ENCODE results near the gene ARHGEF28. TPM values are rescaled to one million over a fixed set of nuclear protein-coding genes. Genes with fewer than 3 reads are reported as not detected.
A peak's percentile ranks its signal among the peaks of the same experiment; 100 is the strongest.

ARHGEF28 gene
- total RNA-seq, 2 donors from 2014 or later, result 2.6 to 3.1 TPM

DNA sequence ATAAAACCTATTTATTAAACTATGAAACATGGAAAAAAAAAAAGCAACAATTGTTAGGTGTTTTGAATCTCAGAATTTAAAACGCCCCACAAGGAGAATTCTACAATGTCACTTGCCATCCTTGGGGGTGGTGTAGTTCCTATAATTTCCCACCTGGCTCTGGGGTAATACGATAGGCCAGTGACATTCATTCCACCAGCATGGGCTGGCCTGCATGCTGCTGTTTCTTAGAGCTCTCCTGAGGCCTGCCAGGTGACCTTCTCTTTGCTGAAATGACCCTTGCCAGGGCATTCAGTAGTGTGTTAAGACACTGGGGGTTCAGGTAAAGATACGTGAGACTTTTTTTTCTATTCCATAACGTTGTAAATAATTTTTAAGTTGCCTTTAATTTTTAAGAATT is 10.0 kb upstream of the ARHGEF28 start:
- ATAC-seq (no peak), DNase-seq (no peak)
- intact Hi-C loops (cut with DNase I), result no loop called here

- intact Hi-C loops (cut with DNase I), result no loop called here
- ATAC-seq (peak in 1 of 2 donors; percentile 40), DNase-seq (no peak)
These were observed 8.3 kb upstream of the ARHGEF28 start for GRCh38 chr5:73617510-73618279.

DNA sequence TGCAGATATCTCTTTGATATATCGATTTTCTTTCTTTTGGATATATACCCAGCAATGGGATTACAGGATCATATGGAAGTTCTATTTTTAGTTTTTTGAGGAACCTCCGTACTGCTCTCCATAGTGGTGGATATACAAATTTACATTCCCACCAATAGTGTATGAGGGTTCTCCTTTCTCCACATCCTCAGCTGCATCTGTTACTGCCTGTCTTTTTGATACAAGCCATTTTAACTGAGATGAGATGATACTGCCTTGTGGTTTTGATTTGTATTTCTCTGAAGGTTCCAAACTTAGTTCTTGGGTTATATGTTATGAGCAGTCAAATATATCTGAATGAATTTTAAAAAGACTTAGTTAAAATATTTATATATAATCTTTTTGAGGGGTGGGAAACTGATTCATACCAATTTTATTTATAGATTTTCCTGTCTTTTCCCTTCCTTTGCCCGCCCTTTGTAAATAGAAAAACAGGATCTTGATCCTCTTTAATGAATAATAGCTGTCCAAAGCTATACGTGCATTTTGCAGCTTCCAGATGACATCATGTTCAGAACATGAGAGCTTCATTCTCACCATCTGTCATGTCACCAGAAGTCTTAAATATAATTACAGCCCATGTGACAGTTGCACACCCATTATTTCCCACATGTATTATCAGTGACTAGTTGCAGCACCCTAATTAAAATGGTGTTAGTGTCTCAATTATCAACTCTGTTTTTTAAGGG is 6.2 kb upstream of the ARHGEF28 start:
- no peak for ATAC-seq

DNA sequence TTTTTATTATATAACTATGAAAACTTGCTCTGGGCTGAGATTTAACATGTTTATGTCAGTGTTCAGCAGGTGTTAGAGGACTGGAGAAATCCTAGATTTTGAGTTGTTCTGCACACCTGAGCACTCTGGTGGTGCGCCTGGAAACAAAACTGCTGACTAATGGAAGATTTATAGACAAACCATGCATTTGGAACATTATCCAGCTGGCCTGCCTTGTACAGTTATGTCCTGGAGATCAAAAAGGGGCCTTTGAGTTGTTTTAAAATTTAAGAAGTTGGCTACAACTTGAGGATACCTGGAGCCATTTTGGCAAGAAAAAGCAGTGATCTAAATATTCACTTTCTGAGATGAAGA is 5.7 kb upstream of the ARHGEF28 start:
- no peak for DNase-seq

More for the DNA sequence above, 6.2 kb upstream of the ARHGEF28 start:
- intact Hi-C loops (cut with DNase I), result no loop called here
- no peak for DNase-seq

GRCh38 chr5:73623060-73623459 is 2.9 kb upstream of the ARHGEF28 start:
- DNase-seq (no peak), ATAC-seq (no peak)
- intact Hi-C loops (cut with DNase I), result no loop called here

More for the DNA sequence above, 5.7 kb upstream of the ARHGEF28 start:
- intact Hi-C loops (cut with DNase I), result no loop called here
- no peak for ATAC-seq

DNA sequence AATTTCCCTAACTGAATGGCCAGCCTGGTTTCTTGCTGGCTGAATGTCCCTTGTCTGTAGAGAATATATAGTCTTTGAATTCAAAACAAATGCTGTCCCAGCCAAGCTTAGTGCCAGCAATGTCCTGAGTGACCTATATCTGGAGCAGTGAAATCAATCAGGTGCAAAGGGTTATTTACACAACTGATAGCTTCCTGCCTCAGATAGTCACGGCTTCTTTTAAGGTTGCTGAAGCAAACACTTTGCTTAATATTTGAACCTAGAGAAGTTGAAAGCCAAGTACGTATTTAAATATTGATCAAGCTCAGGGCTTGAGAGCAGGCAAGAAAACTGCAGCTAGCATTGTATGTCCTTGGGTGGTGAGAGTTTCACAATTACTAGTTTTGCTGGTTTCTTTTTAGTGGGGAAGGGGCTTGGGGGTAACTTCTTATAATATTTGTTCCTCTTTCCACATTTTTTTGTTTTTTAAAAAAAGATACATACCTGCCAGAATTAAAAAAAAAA is 2.0 kb upstream of the ARHGEF28 start:
- ATAC-seq (no peak), DNase-seq (no peak)
- intact Hi-C loops (cut with DNase I), result no loop called here

DNA sequence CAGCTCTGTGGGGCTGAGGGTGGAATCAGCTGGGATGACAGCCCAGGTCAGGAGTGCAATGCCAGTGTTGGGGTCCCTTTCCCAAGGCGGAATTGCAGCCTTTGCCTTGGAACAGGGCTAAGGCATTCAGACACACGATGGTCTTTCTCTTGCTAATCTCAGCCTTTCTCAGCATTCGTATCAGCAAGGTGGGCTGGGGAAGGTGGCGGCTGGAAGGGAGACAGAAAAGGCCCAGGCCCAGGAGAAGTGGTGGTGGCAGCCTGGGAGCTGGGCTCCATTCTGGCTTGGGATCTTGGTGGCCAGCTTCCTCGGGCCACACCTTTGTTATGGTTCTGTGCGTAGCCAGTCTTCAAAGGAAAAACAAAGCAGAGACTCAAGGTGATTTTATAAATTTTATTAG is 1.1 kb upstream of the ARHGEF28 start:
- no peak for ATAC-seq
- intact Hi-C loops (cut with DNase I), result no loop called here
- no peak for DNase-seq

DNA sequence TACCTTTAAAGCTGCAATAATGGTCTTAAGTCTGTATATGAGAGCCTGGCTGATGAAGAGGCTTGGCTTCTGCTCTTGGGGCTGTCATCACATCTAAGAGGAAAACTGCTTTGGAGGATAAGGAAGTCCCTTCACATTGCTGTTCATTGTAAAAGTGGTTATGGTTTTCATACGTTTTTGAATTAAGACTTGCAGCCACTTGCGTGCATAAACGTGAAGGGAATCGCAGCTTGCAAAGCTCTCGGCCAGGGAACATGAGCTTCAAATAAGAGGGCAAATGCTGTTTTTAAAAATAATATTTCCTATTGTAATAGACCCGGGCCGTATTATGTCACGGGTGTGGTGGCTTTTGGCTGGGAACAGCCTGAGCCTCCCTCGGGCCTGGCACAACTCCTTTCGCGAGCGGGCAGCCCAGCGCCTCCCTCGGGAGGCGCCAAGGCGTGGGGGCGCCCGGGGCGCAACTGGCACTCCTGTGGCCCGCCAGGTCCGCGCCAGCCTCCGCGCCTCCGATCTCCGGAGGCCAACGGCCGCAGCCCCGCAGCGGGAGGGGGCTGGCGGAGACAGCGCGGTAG is 538 bp upstream of the ARHGEF28 start:
- DNase-seq (peak; percentile 31), ATAC-seq (peak; percentile 43 to 59)
- intact Hi-C loops (cut with DNase I), result no loop called here

DNA sequence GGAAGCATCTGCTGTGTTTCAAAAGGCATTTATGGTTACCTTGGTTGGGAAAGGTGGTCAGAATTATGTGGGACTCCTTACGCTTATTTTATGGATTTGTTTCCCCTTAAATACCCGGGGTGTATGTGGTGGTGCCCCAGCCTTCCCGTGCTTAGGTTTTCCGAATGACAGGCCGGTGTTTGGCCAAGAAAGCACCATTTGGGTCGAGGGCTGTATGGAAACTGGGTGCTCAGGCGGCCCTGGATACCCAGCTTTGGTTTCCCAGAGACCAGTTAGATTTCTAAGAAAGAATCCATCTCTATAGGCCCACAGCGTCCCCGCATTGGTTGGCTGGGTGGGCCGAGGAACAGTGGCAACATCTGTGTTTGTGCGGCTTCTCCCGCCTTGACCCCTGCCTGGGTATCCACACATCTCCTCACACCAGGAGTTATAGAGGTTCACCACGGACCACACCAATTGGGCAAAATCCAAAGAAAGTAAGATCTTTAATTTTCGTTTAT is 868 bp downstream of the ARHGEF28 start:
- intact Hi-C loops (cut with DNase I), result no loop called here
- ATAC-seq (no peak), DNase-seq (no peak)

- intact Hi-C loops (cut with DNase I), result no loop called here
- ATAC-seq (no peak), DNase-seq (no peak)
These were observed 3.5 kb downstream of the ARHGEF28 start for GRCh38 chr5:73629456-73629855.

DNA sequence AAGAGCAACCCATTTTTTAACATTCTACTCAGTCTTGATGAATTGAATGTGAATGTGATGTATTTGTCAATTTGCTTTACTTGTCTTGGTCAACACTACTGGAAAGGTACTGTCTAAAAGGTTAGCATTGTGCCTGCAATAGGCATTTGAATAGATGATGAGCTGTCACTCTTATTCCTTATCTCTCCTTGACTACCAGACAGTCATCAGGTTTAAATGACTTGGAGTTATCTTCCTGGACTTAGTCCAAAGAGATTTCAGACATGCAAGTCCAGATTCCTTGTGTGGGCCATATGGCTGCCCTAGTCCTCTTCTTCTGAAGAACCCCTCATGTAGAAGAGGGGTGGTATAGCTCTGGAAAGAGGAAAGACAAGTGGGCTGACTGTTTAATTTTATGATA is 4.8 kb downstream of the ARHGEF28 start:
- no peak for ATAC-seq
- no peak for DNase-seq
- intact Hi-C loops (cut with DNase I), result no loop called here

DNA sequence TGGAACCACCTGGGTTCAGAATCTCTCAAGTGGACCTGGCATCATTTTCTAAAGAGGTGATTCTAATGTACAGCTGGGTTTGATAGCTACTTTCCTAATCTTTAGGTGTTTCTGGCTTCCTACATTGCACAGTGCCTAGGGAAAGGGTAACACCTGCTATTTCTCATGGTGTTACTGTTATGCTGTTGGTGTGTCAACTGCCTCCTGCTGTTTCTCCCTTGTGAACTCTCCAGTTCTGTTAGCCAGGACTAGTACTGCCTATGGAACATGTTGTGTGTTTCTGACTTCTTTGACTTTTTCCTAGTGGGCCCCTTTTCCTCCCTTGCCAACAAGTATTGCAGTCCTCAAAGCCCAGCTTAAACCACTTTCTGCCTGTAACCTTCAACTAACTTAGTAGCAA is 5.5 kb downstream of the ARHGEF28 start:
- intact Hi-C loops (cut with DNase I), result no loop called here
- DNase-seq, result no peak
- no peak for ATAC-seq

GRCh38 chr5:73633060-73633459 is 7.1 kb downstream of the ARHGEF28 start:
- DNase-seq (no peak), ATAC-seq (no peak)
- intact Hi-C loops (cut with DNase I), result no loop called here

DNA sequence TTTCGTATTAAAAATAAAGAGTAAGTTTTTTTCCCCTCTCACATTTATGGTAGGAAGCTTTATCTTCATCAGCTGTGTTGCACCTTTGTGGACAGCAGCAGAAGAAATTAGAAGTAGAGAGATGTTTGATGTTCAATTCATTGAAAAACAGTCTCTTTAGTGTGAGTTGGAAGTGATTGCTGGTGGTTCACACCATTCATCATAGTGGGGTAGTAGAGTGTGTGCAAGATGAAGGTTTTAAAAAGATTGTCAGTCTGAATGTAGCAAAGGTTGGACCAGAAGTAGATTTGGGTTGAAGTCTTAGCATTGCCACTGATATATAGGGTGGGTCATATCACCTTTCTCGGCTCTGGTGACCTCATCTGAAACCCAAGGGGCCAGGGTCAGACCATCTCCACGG is 10.4 kb downstream of the ARHGEF28 start:
- no peak for ATAC-seq
- intact Hi-C loops (cut with DNase I), result no loop called here
- no peak for DNase-seq

- ATAC-seq (no peak), DNase-seq (no peak)
- intact Hi-C loops (cut with DNase I), result no loop called here
These were observed 11.6 kb downstream of the ARHGEF28 start for GRCh38 chr5:73637565-73637964.

DNA sequence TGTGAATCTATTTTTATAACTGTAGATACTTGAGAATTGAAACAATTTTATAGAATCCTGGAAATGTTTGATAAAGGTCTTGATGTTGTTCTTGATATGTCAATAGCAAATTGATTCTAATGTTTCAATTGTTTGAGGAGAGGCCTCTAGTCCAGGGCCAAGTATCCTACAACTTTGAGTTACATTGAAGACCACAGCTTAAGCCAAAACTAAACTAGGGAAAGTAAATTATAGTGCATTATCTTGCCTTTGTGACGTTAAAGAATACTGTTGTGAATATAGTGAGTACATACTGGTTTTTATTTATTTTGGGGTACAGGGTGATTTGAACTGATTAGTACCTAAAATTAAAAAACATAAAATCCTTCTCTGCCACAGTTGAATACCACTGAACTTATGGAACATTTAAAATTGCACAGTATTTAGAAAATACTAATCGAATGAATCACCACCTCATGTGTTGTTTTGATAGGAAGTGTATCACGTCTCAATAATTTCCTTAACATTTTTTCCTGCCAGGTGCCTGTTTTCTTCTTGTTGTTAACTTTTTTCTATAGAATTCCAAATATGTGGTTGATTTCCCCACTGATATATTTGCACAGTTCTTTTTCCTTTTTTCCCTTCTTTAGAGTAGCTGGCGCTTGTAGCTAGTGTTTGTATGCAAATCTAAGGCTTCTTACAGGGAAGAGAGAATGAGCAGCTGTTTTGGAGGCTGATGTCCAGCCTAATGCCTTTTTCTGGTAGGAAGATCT is 12.5 kb downstream of the ARHGEF28 start:
- no peak for DNase-seq
- intact Hi-C loops (cut with DNase I), result no loop called here
- ATAC-seq, result no peak

- no peak for ATAC-seq
- intact Hi-C loops (cut with DNase I), result no loop called here
- no peak for DNase-seq
These were observed 14.9 kb downstream of the ARHGEF28 start for GRCh38 chr5:73640861-73641320.

- DNase-seq (no peak), ATAC-seq (no peak)
- intact Hi-C loops (cut with DNase I), result no loop called here
These were observed 15.8 kb downstream of the ARHGEF28 start for GRCh38 chr5:73641811-73642210.

GRCh38 chr5:73642344-73642743 is 16.3 kb downstream of the ARHGEF28 start:
- intact Hi-C loops (cut with DNase I), result no loop called here
- ATAC-seq (no peak), DNase-seq (no peak)
